HG03457 (cell line): ENCODE measurements around the gene NEK11.

Experiments used
- ATAC-seq: cut with Tn5 transposase; IDR thresholded peaks from one replicate; pipeline ENCODE4 v1.9.1; 2021; ENCODE audit warnings: moderate number of reproducible peaks; ENCODE audit not compliant: unreplicated experiment

NEK11 gene

GRCh38 chr3:131114256-131114655 lies 87.6 kb downstream of the NEK11 start:
- no peak for ATAC-seq

GRCh38 chr3:131125684-131126083 lies 99.0 kb downstream of the NEK11 start:
- ATAC-seq = no peak

DNA sequence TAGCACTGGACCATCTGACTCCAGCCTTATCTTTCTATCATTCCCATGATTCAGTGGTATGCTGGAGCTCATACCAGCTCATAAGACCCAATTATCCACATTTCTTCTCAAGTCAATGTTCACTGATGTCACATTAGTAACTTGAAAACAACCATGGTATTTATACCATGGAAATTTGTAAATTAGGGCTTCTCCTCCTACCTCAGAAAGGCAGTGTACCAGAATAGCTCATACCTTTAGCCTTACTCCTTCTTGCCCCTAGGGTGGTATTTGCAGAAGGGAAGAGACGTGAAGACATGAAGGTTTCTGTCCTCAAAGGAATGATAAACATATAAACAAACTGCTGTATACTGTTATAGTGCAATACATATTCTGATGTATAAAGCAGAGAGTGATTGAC lies 114.2 kb downstream of the NEK11 start:
- ATAC-seq = no peak

DNA sequence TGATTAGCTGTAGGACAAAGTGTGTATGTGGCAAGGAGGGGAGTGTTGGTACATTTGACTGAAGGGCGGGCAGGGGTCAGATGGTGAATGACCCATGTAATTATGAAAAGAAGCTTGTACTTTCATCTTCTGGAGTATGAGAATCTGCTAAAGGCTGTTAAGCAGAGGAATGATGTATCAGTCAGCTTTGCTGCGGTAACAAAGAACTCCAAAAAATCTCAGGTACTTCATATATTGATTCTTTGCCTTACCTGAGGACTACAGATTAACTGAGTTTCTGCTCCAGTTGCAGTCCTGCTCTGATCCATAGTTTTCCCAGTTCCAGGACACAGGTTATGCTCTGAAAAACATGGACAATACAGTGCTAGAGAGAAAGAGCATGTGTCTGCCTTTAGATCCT lies 115.1 kb downstream of the NEK11 start:
- no peak for ATAC-seq

DNA sequence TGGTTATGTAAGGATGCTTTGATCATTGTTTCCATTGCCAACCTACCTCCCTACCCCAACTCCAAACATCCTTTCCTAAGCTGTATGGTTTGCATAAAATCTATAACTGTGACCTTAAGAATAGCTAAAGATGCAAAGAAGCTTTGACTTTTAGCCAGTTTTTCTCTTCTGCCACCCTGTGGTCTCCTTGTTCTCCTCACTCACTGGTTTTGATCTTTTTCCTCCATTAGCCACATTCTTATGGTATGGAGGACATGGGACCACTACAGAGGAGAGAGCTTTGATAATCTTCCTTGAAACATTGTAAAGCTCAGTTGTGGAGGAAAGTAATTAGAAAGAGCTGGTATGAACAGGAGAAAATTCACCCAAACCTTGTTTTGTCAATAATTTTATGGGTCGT lies 115.9 kb downstream of the NEK11 start:
- no peak for ATAC-seq

DNA sequence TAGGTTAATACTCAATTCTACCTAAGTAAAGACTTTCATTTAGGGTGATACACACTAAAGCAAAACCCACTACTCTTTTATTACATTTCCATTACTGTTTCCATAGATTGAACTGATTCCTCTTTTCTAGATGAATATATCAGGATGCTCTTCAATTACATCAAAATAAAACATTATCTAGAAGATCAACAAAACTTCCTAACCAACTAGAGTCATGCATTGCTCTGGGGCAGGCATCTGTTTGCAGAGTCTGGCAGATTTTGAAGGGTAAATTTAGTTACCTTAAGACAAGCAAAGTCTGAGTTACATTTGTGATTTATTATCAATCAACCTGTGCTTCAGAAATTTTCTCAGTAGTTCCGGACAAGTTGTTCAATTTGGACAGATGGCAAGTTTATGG lies 117.1 kb downstream of the NEK11 start:
- no peak for ATAC-seq

DNA sequence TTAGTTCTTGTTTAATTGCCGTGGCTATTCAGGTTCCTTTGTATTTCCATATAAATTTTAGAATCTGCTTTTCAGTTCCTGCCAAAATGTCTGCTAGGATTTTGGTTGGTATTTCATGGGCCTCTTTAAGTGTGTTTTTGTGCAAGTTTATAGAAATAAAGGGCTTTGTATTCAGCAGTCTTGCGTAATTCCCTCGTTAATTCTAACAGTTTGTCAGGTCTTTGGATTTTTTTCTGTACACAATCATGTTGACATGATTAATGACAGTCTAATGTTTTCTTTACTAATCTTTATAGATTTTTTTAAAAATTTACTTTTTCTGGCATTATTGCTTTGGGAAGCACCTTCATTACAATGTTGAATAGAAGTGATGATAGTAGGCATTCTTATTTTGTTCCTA lies 120.9 kb downstream of the NEK11 start:
- ATAC-seq = no peak

GRCh38 chr3:131158434-131158833 lies 131.8 kb downstream of the NEK11 start:
- no peak for ATAC-seq

- no peak for ATAC-seq
Measured at GRCh38 chr3:131162516-131162915, 135.8 kb downstream of the NEK11 start.

DNA sequence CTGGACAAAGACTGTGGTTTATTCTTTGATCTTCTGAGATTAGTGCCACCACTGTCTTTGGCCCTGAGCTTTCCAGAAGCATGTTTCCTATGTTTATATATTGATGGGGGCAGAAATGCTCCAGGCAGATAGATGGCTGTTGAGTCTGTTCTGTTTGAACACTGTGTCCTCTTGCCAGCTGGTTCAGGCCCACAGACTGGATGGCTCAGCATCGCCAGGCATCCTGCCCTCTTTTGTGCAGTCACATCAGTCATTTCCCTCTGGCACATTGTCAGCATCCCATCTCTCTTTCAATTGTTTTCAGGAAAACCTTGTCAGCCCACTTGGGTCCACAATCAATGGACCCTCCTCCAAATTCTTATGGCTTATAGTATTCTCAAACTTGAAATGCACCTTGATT lies 141.2 kb downstream of the NEK11 start:
- ATAC-seq = no peak

- no peak for ATAC-seq
Measured at GRCh38 chr3:131169331-131169730, 142.7 kb downstream of the NEK11 start.

- no peak for ATAC-seq
Measured at GRCh38 chr3:131172502-131173200, 146.0 kb downstream of the NEK11 start.

- peak; percentile 96 for ATAC-seq
Measured at GRCh38 chr3:131174752-131175151, 148.1 kb downstream of the NEK11 start.

- ATAC-seq = no peak
Measured at GRCh38 chr3:131178710-131179375, 152.2 kb downstream of the NEK11 start.

DNA sequence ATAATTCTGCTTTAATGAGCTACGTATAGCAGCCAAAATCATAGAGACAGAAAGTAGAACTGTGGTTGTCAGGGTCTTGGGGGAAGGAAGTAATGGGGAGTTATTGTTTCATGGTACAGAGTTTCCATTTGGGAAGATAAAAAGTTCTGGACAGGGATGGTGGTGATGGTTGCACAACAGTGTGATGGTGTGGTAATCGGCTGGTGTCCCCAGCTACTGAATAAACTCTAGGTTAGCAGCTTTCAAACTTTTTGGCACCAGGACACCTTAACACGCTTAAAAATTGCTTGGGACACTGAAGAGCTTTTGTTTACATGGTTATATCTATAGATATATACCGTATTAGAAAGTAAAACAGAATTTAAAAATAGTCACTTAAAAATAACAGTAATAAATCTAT lies 166.0 kb downstream of the NEK11 start:
- no peak for ATAC-seq

GRCh38 chr3:131193641-131194238 lies 167.1 kb downstream of the NEK11 start:
- ATAC-seq = no peak

DNA sequence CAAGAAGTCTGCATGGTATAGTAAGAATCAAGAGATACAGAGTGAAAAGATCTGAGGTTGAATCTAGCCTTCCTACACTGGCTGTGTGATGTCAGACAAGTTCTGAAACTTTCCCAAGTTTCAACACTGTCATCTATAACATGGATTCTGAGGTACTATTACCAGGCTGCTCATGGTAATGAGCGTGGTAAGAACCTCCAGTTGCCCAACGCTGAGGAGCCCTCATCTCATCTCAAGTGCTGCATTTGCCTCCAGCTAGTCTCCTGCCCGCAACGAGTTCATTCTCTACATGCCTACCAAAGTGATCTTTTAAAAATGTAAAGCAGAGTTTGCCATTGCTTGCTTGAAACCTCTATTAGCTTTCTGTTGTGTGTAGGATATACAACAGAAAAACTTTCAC lies 168.1 kb downstream of the NEK11 start:
- ATAC-seq = no peak

GRCh38 chr3:131200636-131201199 lies 174.0 kb downstream of the NEK11 start:
- no peak for ATAC-seq

DNA sequence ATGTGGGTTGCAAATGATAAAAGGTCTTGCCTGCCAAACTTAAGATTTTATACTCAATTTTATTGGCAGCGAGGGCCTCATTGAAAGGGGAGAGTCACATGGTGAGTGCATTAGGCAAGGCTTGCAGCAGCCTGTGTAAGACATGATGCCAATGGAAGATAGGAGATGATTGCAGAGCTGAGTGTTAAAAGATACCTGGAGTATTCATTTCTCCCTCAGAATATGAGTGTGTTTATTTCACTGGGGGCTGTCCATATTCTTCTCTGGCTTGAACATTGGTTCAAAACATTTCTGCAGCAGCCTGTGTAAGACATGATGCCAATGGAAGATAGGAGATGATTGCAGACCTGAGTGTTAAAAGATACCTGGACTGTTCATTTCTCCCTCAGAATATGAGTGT lies 189.7 kb downstream of the NEK11 start:
- no peak for ATAC-seq

GRCh38 chr3:131216801-131217200 lies 190.1 kb downstream of the NEK11 start:
- ATAC-seq = no peak

DNA sequence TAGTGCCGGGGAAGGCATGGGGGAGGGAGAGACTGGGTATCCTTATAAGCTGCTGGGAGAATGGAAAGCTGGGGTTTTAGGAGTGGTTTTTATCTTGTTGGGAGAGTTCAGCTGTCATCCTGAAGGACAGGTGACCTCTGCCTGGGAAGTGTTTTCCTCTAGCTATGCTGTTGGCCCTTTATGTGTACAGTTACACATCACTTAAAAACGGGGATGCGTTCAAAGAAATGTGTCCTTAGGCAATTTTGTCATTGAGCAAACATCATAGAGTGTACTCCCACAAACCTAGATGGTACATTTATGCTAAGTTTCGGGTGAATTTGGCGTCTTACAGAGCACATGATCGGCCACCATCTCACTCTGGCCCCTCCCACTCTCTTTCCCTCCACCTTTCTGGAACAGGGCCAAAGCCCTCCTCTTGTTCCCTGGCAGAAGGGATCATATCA lies 190.6 kb downstream of the NEK11 start:
- ATAC-seq = no peak

- no peak for ATAC-seq
Measured at GRCh38 chr3:131218196-131218595, 191.5 kb downstream of the NEK11 start.
